GM19328 (cell line): ENCODE measurements around the gene LRRC75A.
"Not testable (repeated sequence)": the region's sequence is repeated elsewhere in the genome, so short reads cannot be mapped to it uniquely, and the experiment has no call there.

Experiments used
- ATAC-seq: cut with Tn5 transposase; IDR thresholded peaks from one replicate; pipeline ENCODE4 v1.9.1; 2021; ENCODE audit warnings: mild to moderate bottlenecking, moderate library complexity; ENCODE audit not compliant: unreplicated experiment

The LRRC75A gene

DNA sequence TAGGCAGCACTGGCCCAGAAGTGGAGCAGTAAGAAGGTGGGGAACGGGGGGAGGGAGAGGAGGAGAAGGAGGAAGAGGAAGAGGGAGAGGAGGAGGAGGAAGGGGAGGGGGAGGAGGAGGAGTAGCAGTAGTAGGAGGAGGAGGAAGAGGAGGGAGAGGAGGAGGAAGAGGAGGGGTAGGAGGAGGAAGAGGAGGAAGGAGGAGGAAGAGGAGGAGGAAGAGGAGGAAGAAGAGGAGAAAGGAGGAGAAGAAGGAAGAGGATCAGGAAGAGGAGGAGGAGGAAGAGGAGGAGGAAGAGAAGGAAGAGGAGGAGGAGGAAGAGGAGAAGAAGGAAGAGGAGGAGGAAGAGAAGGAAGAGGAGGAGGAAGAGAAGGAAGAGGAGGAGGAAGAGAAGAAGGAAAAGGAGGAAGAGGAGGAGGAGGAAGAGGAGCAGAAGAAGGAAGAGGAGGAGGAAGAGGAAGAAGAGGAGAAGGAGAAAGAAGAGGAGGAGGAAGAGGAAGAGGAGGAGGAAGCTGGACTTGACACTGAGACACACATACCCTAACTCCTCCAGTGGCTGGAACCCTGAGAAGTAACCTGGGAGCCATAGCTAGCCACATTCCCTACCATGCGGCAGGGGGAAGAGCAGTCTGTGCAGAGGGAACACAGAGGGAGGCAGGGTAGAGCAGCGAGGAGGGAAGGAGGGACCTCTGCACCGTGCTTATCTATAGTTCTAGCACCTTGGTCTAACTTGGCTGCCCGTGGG lies 35.8 kb downstream of the LRRC75A start:
- ATAC-seq = no peak

DNA sequence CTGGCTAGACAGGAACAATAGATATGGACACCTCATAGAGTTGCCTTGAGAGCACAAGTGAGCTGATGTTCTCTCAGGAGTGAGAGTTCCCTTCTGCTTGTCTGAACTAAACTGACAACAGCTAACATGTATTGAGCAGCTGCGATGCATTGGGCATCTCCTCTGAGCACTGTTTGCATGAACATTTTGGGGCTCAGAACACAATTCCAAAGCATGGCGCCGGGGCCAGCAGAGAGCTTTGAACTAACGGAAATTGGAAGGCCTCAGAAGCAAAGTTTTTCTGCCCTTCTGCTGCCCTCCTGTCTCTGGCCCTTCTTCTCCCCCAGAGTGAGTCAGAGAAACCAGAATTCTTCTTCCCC lies 38.5 kb downstream of the LRRC75A start:
- no peak for ATAC-seq

DNA sequence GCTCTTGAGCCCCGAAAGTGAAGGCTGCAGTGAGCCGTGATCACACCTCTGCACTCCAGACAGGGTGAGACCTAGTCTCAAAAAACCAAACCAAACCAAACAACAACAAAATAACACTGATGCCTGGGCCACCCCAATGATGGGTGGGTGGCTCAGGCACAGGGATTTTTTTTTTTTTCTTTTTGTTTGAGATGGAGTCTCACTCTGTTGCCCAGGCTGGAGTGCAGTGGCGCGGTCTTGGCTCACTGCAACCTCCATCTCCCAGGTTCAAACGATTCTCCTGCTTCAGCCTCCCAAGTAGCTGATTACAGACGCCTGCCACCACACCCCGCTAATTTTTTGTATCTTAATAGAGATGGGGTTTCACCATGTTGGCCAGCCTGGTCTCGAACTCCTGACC lies 39.7 kb downstream of the LRRC75A start:
- ATAC-seq = not testable (repeated sequence)

DNA sequence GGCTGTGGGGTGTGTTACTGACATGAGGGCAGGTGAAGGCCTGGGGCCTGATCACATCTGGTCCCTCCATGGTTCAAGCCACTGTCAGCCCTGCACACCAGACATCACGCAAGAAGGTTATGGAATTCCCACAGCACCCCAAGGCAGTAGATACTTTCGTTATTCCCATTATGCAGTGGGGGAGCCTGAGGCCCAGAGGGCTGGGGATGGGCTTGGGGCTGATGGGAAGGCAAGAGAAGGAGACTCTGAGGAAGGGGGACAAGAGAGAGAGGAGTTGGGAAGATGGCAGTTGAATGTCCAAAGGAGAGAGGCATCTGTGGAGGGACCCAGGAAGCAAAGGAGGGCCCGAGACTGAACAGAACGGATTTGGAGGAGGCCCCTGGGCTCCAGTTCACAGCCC lies 42.0 kb downstream of the LRRC75A start:
- ATAC-seq = no peak

DNA sequence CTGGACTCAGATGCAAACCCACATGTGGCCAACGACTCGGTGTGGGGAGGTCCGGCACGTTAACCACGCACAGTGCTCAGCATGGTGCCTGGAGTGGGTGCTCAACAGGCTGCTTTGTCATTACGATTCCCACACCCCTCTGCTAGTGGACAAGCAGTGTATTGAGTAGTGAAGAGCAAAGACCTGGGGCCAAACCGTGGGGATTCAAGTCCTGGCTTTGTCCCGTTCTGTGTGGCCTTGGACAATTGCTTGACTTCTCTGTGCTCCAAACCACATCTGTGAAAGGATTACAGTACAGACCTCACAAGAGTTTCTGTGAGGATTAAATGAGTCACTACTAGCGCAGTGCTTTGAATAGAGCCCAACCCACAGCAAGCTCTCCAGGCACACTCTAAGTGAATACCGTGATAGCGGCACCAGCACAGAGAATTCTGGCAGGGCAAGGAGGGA lies 42.8 kb downstream of the LRRC75A start:
- ATAC-seq = no peak

DNA sequence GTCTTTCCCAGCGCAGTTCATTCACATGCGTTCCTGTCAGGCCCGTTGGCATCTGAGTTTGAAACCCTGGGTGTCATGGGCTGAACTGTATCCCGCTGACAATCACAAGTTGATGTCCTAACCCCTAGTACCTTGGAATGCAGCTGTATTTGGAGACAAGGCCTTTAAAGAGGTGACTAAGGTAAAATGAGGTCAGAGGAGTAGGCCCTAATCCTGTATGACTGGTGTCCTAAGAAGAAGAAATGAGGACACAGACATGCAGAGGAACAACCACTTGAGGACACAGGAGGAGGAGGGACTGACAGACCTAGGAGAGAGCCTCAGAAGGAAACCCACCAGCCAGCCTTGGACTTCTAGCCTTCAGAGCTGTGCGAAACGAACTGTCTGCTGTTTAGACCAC lies 43.5 kb downstream of the LRRC75A start:
- ATAC-seq = no peak

DNA sequence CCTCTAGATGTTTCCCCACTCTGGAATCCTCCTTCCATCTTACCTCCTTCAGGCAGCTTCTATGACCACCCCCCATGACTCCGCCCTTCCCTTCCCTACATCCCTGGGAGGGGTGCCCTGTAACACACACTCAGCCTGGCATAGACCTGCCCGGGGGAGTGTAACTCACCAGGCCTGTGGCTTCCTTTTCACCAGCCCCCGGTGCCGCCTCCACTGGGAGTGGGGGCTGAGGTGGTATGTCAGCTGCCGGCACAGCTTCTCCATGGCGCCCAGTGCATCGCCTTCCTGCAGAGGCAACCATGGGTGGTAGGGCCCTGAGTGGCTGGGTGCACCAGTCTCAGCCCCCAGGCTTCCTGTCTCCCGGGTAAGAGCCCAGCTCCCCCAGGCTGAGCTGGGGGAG lies 44.3 kb downstream of the LRRC75A start:
- no peak for ATAC-seq

DNA sequence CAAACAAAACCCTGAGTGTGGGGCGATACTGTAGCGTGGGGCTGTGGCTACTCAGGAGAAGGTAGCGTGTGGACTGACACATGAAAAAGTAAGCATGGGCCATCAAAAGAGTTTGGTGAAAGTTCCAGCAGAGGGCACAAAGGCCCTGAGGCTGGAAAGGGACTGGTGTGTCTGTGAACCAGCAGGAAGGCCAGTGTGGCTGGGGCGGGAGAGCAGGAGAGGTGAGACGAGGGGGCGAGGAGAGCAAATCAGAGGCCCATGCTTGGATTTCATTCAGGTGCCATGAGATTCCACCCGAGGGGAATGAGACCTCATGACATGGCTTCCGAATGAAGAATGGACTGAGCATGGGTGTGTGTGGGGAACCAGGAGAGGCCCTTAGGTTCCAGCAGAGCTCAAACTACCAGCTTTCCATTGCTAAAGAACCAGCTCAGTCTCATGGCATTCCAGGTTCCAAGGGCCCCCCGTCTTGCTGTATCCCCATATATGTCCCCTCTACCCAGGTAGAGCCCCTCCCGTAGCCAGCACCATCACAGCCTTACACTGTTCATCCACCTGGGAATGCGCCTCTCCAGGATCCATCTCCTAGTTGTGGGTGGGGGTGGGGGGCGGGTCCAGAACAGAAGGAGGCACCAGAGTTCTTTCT lies 45.5 kb downstream of the LRRC75A start:
- no peak for ATAC-seq

DNA sequence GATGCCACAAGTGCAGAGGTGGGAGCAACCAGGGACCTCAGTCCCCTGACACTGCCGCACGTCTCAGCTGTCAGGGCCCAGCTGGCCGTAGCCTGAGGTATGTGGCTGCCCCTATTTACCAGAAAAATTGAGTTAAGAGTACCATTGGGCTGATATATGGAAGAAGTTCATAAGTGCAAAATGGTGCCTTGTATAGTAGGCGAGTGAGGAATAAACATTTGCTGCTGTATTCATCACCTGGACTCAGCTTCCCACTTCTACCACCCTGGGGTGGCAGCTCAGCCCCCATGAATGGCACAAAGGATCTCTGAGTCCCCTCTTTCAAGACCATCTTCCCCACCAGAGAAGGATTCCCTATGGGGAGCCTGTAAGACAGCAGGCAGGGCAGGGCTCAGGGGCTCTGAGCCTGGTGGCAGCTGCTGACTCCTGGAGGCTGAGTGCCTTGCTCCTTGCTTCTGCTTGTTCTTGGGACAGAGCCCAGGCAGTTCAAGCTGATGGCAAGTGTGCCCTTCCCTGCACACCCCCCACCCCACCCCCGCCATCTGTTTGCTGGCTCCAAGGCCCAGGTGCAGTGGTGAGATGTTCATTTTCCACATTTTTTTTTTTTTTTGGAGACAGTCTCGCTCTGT lies 47.6 kb downstream of the LRRC75A start:
- ATAC-seq = no peak

DNA sequence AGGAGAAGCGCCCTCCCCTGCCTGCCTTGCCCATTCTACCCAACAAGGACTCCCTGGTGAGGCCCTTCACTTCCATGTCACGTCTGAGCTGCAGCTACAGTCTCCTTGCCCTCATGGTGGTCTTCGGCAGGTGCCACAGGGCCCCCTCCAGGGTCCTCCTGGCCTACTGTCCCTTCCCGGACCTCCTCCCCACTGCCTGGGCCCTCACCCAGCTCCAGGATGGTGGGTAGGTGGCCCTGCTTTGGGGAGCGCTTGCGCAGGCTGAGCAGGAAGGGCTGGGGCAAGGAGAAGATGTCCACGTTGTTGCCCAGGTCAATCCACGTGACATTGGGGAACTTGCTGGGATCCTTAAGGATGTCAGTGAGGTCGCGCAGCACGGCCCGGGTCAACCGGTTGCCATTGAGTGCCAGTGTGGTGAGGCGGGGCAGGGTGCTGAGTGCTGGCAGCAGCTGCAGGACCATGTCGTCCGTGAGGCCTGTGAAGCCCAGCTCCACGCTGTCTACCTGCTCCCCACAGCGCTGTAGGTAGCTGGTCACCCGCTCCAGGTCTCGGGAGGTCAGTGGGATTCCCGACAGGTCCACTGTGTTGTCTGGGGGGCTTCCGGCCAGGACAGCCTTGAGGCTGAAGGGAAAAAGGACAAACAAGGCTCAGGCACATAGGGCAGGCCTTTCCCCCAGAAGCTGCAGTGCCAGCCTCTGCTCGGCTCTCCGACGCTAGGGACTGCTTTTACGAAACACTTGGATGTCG lies 48.3 kb downstream of the LRRC75A start:
- ATAC-seq = no peak

DNA sequence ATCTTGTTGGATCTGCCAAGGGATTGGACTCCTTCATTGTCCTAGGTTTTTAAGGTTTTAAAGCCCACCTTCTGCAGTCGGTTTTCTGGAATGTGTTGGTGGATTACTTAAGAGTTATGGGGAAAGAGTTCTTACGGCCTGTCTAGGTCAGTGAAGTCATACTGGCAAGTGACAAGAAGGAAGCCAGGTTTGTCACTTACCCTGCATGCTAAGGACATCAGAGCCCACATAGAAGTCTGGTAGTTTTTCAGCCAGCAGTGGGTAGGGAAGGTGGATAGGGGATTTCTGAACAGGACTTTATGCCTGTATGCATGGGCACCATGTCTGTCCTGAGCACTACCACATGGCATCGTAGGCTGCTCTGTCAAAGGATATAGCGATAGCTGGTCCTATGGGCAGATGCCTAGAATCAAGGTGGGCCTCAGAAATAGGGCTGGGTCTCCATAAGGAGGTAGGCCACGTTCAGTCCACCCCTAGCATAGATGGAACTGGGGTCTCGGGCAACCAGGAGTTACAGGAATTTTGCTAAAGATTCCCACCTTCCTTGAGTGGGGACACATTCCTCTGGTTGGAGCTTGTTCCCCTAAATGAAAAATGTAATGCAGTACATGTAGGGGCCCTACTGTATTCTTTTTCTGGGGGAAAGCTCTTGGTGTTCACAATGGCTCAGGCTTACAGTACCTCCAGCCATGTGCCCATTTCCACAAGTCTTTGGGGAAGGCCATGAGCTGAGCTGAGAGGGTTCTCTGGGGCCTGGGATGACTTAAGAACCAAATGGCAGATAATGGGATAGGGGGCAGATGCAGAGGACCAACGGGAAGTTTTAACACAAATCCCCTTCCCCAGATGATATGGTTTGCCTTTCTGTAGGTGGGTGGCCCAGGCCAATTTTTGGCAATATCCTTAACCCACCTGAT lies 49.1 kb downstream of the LRRC75A start:
- no peak for ATAC-seq

DNA sequence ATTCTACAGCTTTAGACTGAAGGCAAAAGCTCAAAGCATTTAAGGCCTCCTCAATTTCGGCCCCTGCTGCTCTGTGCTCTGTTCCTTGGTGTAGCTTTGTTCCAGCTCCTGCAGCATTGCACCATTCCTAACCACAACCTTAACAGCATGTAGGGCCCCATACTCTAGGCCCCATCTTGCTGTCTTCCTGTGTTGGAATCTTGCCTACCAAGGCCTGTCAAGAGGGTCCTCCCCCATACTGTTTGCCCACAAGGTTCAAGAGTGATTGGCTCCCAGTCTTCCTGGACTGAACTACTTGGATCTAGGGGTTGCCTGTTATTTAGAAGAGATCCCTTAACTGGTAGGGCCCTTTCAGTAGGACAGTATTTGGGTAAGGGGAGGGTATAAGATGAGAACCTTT lies 49.9 kb downstream of the LRRC75A start:
- ATAC-seq = no peak

DNA sequence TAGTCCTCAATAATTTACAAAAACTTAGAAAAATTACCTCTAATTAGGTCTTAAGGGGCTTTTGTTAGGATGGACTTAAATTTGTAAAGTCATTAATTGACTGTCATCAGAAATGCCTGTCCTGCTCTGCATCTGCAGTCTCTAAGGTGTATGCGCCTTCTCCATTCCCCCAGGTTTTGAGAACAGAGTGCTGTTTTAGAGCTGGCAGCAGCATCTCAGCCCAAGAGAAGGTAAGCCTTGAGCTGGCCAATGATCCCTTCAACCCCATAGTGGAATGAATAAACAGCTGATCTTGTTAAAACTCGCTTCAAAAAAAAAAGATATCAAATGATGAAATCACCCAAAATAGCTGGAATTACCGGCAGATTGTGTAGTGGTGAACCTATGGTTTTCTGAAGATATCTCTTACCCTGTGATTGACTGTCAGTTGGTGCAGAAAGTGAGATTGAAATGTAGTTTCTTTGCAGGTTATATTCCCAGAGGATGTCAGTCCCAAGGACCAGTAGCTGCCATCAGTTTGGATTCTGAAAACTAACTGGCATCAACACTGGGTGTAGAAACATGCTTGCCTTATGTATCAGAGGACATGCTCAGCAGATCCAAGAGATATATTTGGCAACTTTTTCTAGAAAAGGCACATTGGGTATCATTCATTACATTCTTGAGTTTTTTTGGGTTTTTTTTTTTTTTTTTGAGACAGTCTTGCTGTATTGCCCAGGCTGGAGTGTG lies 50.9 kb downstream of the LRRC75A start:
- ATAC-seq = no peak

DNA sequence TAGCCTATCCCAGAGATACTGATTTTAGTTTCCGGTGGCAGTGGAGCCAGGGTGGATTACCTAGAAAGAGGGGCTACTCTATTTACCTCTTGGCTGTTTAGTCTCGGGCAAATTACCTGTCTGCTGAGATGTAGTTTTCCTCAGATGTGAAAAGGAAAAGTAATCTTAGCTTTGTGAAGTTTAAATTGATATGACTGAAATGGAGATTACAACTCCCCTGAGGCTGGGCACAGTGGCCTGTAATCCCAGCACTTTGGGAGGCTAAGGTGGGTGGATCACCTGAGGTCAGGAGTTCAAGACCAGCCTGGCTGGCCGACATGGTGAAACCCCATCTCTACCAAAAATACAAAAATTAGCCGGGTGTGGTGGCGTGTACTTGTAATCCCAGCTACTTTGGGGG lies 51.6 kb downstream of the LRRC75A start:
- ATAC-seq = not testable (repeated sequence)

DNA sequence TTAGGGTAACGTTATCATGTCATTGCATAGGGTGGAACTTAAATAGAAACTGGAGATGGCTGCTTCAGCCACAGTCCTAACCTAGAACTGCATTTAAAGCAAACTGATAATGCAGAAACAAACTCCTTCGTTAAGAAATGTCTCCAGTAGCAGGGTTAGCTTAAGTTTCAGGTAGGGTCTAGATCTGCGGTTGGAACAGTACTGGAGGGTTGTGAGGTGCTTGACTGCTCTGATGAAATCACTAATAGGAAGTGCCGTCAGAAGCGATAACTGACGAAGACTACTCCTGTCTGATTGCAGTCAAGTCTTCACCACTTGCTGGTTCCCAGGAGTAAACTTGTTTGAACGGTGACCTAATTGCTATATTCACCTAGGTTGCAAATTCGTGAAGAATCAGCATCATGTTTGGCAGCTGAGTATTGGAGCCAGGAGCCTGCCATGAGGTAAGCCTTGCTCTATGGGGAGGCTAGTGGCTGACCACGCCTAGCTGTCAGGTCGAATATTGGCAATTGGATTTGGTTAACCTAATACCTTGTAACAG lies 52.1 kb downstream of the LRRC75A start:
- ATAC-seq = no peak

DNA sequence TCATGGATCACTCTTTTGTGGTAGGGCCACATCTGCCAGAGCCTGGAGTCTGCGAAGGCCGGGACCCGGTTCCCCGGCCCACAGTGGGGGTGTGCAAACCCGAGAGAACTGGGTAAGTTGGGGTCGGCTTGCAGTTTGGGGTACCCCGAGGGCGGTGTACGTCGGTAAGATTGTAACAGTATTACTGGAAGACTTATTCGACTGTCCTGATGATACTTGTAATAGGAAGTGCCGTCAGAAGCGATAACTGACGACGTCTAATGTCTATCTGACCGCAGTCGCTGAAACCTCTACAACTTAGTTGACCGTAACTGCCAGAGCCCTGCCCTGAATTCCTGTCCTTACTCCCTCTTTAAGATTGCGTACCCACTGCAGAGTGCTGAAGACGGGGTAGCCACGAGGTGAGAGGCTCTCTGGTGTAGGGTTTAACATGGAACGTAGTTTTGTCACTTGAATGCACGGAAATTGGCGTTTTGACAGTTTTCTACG lies 52.6 kb downstream of the LRRC75A start:
- ATAC-seq = peak; percentile 1

DNA sequence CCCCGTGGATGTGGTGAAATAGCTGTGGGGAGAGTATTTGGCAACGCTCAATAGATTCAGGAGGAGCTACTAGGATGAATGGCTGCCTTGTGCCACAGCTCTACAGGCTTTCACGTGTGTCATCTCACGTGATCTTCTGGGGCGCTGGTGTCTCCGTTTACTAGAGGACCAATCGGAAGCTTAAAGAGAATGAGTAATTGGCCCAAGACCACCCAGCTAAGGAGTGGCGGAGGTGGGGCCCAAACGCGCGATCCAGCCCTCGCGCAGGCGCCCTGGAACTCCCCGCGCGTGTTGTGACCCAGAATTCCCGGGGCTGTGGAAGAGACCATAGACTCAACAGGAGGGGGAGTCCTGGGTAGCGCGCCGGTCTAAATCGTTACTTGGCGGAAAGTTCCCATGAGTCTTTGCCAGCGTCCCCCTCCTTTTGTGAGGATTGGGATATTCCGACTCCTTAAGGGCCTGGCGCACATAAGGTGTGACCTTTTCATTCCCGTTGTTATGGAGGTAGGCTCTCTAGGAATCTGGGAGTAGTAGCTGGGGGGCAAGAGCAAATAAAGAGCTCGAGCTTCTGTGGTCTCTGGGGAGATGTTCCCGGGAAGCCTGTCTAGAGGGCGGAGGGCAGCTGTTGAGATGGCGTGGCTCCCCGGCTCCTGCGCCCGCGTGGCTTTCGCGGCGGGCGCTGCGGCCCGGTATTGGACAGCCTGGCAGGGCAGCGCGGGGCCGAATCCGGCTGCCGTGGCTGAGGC lies 53.3 kb downstream of the LRRC75A start:
- peak; percentile 77 for ATAC-seq

DNA sequence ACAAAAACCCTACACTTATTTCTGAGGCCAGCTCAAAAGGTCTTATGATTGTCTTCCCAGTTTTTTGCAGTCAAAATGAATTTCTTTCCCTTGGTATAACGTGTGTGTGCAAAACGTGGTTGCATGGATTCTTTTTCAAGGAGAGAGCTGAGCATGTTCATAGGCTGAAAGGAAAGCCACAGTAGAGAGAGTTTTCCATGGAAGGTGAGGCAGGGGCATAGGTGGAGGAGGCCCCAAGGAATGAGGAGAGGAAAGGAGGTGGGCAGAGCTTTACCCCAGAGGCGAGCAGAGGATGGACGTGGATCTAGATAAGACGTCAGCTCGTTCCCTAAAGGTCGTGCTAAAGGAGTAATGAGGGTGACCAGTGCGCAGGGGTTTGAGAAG lies 53.8 kb downstream of the LRRC75A start:
- no peak for ATAC-seq

DNA sequence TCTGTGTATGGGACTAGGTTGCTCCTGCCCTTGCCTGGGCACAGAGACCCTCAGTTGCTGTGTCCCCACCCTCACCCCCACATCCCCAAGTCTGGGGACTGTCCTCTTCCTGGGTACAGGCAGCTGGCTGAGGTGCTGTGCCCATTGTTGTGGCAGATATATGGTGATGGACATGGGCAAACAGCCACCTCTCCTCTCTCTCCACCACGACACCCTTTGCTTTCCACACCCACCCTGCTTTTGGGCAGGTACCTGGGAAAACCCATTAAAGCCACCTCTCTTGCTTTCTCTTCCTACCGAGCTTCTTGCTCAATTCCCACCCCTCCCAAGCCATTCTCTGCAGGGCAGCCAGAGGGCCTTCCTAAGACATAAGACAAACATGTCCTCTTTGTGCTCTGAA lies 54.9 kb downstream of the LRRC75A start:
- ATAC-seq = no peak
